ENCODE measurements around the gene UMPS.

GRCh38 chr3:124688581-124689454 lies 41.4 kb upstream of the UMPS start:
- TF ChIP-seq CTCF (IDR thresholded peaks at IDR 0.05), result no peak
- TF ChIP-seq POLR2A (IDR thresholded peaks at IDR 0.05), result no peak
